ENCODE results near the gene SLC2A9.

SLC2A9 gene

DNA sequence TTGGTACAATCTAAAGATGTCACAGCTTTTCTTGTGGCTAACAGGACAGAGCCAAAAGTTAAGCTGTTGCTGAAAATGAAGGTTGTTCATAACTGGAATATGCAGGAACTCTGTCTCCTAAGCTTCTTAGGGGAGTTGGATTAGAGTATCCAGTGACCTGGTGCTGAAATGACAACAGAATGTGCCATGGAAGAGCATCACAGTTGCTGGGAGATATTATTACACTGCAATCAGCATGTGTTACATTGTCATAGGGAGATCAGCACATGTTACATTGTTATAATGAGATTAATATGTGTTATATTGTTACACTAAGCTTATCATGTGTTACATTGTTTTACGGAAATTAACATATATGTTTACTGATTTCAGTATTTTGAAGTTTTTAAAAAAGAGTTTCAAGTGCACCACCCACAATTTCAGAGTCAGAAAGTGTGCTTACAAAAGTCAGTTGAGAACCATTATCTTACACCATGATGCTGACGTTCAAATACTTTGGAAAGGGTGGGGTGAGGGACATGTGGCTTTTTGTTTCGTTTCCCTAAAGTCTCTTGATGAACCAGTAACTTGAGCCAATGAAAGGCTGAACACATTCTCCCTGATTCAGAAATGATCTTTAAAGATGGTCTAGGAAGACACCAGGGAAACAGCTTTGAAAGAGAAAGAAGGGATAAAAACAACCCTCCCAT is 126.5 kb downstream of the SLC2A9 start:
- no peak overlapping the region for H3K9ac ChIP-seq (ENCODE audit: low read depth, low read length)
- no peaks in the 10 kb centered on the region for H3K9me3 ChIP-seq (ENCODE audit: control insufficient read depth, insufficient read depth, low read length)
- H3K36me3 ChIP-seq (ENCODE audit: insufficient read depth, low read length), result no peaks in the 10 kb centered on the region
- peaks cover 5% of the 10 kb centered on the region; the same call in 1 of the 2 replicates for H3K4me1 ChIP-seq (ENCODE audit: insufficient read depth, low read length)

- Histone ChIP-seq H3K9ac (ENCODE audit: low read depth, low read length) (no peak overlapping the region), H3K36me3 (ENCODE audit: insufficient read depth, low read length) (no peaks in the 10 kb centered on the region), H3K9me3 (ENCODE audit: control insufficient read depth, insufficient read depth, low read length) (no peaks in the 10 kb centered on the region), H3K4me1 (ENCODE audit: insufficient read depth, low read length) (no peaks in the 10 kb centered on the region)
Measured at GRCh38 chr4:9893329-9894108, 127.8 kb downstream of the SLC2A9 start.

DNA sequence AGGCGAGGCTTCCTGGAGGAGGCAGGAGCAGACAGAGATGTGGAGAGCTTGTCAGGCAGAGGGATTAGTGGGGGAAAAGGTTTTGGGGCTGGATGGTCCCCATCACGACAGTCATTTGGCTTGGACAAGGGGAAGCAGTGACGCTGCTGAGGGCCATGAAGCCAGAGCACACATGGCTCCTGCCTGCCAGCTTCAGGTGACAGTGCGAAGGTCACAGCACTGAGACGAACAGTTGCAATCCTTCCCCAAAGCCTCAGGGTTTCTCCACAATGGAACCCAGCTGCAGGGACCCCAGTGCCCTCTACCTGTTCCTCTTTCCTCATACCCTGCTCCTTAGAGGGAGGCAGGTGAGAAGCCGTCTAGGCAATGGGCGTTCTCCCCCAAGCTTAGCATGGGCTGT is 129.6 kb downstream of the SLC2A9 start:
- H3K4me1 ChIP-seq (ENCODE audit: insufficient read depth, low read length), result no peaks in the 10 kb centered on the region
- H3K36me3 ChIP-seq (ENCODE audit: insufficient read depth, low read length), result no peaks in the 10 kb centered on the region
- H3K9me3 ChIP-seq (ENCODE audit: control insufficient read depth, insufficient read depth, low read length), result no peaks in the 10 kb centered on the region
- no peak overlapping the region for H3K9ac ChIP-seq (ENCODE audit: low read depth, low read length)

DNA sequence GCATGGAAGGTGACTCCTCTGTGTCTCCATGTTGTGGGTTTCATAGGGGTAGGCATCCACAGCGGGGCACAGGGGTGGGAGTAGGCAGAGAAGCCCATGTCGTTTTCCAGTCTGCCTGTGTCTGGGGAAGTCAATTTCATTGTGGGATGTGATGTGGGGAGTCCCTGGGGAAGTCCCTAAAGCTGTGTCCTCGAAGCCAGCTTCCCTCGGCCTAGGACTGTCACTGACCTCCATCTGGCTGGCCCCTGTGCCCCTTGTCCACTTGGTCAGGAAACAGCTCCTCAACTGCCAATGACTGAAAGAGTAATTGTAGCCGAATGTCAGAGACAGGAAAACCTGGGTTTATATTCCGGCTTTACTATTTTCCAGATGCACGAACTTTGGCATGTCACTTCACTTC is 130.2 kb downstream of the SLC2A9 start:
- Histone ChIP-seq H3K36me3 (ENCODE audit: insufficient read depth, low read length) (no peaks in the 10 kb centered on the region), H3K9ac (ENCODE audit: low read depth, low read length) (no peak overlapping the region), H3K4me1 (ENCODE audit: insufficient read depth, low read length) (no peaks in the 10 kb centered on the region), H3K9me3 (ENCODE audit: control insufficient read depth, insufficient read depth, low read length) (no peaks in the 10 kb centered on the region)

DNA sequence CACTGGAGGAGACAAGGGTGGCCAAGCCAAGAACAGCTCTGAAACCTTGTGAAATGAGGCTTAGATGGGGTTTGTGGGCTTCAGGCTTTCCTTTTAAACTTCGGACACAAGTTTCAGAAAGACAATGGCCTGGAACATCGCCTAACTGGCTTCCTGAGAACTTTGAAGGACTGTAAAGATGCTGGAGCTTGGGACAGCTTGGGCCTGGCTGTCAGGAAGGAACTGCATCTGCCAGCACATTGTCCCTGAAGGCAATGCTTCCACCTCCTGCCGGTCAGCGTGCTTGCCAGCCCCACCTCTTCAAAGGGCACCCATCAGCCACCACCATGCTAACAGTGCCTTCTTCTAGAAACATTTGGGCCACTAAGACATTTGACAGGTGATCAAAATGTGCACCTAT is 132.0 kb downstream of the SLC2A9 start:
- H3K36me3 ChIP-seq (ENCODE audit: insufficient read depth, low read length), result no peaks in the 10 kb centered on the region

DNA sequence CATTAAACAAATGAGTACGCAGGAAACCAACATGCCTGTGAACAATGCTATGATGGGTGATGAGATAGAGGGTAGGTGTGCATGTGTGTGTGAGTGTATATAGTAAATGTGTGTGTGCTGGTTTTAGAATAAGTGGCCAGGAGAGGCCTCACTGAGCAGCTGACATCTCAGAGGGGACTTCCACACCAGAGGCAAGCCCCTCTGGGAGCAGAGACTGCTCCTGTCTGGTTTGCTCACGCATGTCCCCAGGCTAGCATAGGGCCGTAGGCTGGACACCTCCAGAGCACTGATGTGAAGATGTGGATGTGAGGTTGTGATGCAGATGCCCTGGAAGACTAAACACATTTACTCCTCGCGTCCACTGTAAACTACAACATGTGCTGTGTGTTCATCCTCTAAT is 135.3 kb downstream of the SLC2A9 start:
- H3K36me3 ChIP-seq (ENCODE audit: insufficient read depth, low read length), result no peaks in the 10 kb centered on the region
- H3K9ac ChIP-seq (ENCODE audit: low read depth, low read length), result no peak overlapping the region
- H3K4me1 ChIP-seq (ENCODE audit: insufficient read depth, low read length), result 0 out of 2 replicates have a peak, but pooled peaks cover 4% of the 10 kb centered on the region

More for the DNA sequence above, 132.0 kb downstream of the SLC2A9 start:
- no peaks in the 10 kb centered on the region for H3K4me1 ChIP-seq (ENCODE audit: insufficient read depth, low read length)
- no peaks in the 10 kb centered on the region for H3K9me3 ChIP-seq (ENCODE audit: control insufficient read depth, insufficient read depth, low read length)
- no peak overlapping the region for H3K9ac ChIP-seq (ENCODE audit: low read depth, low read length)

DNA sequence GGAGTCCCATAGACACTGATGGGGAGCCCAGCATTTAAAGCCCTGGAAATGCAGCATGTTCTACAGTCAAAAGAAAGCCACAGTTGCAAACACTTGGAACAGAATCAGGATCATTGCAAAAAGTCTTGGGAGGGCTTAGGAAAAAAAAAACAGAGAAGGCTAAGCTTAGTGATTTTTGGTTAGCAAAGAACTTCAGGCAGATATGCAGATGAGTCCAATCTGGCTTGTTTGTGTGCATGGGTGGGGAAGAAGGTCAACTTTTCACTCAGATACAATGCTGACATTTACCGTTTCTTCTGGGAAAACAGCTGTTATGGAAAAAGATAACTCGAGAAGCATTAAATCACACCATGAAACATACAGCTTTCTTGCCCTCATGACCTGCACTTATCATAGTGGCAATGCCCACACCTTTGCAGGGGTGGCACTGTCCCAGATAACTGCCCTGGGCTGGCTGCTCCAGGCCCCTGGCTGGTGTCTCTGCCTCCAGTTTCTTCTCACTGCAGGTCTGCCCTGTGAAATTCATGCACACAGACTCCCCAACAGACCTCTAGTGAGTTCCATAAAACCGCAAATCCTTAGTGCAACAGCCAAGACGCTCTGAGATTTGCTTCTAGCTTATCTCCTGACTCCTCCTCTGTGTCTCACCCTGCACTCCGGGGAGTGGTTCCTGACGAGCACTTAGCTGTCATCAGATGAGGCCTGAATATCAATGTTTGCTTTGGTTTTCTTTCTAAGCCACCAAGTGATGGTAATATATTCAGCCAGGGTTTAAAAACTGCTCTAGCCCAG is 140.7 kb downstream of the SLC2A9 start:
- no peaks in the 10 kb centered on the region for H3K36me3 ChIP-seq (ENCODE audit: insufficient read depth, low read length)
- H3K9ac ChIP-seq (ENCODE audit: low read depth, low read length), result no peak overlapping the region
- H3K9me3 ChIP-seq (ENCODE audit: control insufficient read depth, insufficient read depth, low read length), result no peaks in the 10 kb centered on the region
- 0 out of 2 replicates have a peak, but pooled peaks cover 4% of the 10 kb centered on the region for H3K4me1 ChIP-seq (ENCODE audit: insufficient read depth, low read length)

More for the DNA sequence above, 135.3 kb downstream of the SLC2A9 start:
- no peaks in the 10 kb centered on the region for H3K9me3 ChIP-seq (ENCODE audit: control insufficient read depth, insufficient read depth, low read length)

DNA sequence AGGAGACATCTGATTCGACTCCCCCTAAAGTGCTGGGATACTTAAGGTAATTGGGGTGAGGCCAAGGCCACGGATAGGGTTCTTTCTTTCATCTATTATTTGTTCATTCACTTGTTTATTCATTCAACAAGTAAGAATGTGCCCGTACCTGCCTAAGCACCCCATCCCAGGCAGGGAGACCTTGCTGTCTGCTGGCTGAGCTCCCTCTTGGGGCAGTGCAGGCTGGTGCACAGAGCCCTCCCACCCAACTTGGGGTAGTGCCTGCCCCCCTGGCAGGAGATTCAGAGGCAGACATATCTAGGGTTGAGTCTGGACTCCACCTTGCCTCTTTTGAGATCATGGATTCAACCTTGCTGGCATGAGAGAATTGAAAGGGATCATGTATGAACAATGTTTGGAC is 144.2 kb downstream of the SLC2A9 start:
- H3K4me1 ChIP-seq (ENCODE audit: insufficient read depth, low read length), result 0 out of 2 replicates have a peak, but pooled peaks cover 4% of the 10 kb centered on the region
- no peaks in the 10 kb centered on the region for H3K36me3 ChIP-seq (ENCODE audit: insufficient read depth, low read length)
- no peak overlapping the region for H3K9ac ChIP-seq (ENCODE audit: low read depth, low read length)
- H3K9me3 ChIP-seq (ENCODE audit: control insufficient read depth, insufficient read depth, low read length), result no peaks in the 10 kb centered on the region

DNA sequence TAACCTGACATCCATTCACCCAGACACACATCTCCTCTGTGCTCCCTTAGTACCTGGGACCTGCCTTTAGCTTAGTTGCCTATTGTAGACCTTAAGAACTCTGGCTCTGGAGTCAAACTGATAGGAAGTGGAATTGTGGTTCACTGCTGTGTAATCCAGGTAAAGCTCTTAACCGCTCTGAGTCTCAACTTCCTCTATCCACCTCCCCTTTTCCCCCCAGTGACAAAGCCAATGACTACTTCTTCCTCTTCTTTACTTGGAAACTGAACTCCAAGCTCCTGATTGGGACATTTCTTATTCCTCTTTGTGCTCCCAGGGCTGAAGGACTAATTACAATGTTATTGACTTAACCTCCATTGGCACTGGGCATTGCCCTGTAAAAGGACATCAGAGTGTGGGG is 145.8 kb downstream of the SLC2A9 start:
- Histone ChIP-seq H3K9me3 (ENCODE audit: control insufficient read depth, insufficient read depth, low read length) (no peaks in the 10 kb centered on the region), H3K36me3 (ENCODE audit: insufficient read depth, low read length) (no peaks in the 10 kb centered on the region), H3K9ac (ENCODE audit: low read depth, low read length) (no peak overlapping the region), H3K4me1 (ENCODE audit: insufficient read depth, low read length) (no peaks in the 10 kb centered on the region)

DNA sequence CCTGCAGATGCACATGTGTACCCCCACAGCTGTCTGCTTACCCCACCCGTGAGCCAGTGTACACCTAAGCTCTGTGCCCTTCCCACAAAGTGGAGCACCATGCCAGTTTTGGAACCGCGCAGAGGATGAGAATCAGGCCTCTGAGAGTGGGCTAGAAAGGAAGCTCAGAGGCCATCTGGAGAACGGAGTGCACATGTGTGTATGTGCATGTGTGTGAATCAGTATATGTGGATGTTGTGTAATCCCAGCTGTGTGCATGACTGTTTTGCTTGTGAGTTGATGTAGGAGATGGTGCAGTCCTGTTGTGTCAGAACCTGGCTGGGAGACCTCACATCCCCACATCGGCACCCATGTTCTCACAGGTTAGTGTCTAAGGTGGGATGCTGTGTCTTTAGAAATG is 146.9 kb downstream of the SLC2A9 start:
- Histone ChIP-seq H3K9me3 (ENCODE audit: control insufficient read depth, insufficient read depth, low read length) (no peaks in the 10 kb centered on the region), H3K9ac (ENCODE audit: low read depth, low read length) (no peak overlapping the region), H3K36me3 (ENCODE audit: insufficient read depth, low read length) (no peaks in the 10 kb centered on the region), H3K4me1 (ENCODE audit: insufficient read depth, low read length) (no peaks in the 10 kb centered on the region)

GRCh38 chr4:9870165-9870790 is 151.0 kb downstream of the SLC2A9 start:
- H3K9ac ChIP-seq (ENCODE audit: low read depth, low read length), result no peak overlapping the region
- no peaks in the 10 kb centered on the region for H3K9me3 ChIP-seq (ENCODE audit: control insufficient read depth, insufficient read depth, low read length)
- no peaks in the 10 kb centered on the region for H3K36me3 ChIP-seq (ENCODE audit: insufficient read depth, low read length)
- H3K4me1 ChIP-seq (ENCODE audit: insufficient read depth, low read length), result no peaks in the 10 kb centered on the region

GRCh38 chr4:9867751-9868425 is 153.4 kb downstream of the SLC2A9 start:
- H3K9me3 ChIP-seq (ENCODE audit: control insufficient read depth, insufficient read depth, low read length), result no peaks in the 10 kb centered on the region
- no peaks in the 10 kb centered on the region for H3K36me3 ChIP-seq (ENCODE audit: insufficient read depth, low read length)
- no peaks in the 10 kb centered on the region for H3K4me1 ChIP-seq (ENCODE audit: insufficient read depth, low read length)
- H3K9ac ChIP-seq (ENCODE audit: low read depth, low read length), result no peak overlapping the region

- Histone ChIP-seq H3K36me3 (ENCODE audit: insufficient read depth, low read length) (no peaks in the 10 kb centered on the region), H3K4me1 (ENCODE audit: insufficient read depth, low read length) (no peaks in the 10 kb centered on the region), H3K9me3 (ENCODE audit: control insufficient read depth, insufficient read depth, low read length) (no peaks in the 10 kb centered on the region), H3K9ac (ENCODE audit: low read depth, low read length) (no peak overlapping the region)
Measured at GRCh38 chr4:9866931-9867330, 154.4 kb downstream of the SLC2A9 start.

- Histone ChIP-seq H3K9ac (ENCODE audit: low read depth, low read length) (no peak overlapping the region), H3K9me3 (ENCODE audit: control insufficient read depth, insufficient read depth, low read length) (no peaks in the 10 kb centered on the region), H3K4me1 (ENCODE audit: insufficient read depth, low read length) (no peaks in the 10 kb centered on the region), H3K36me3 (ENCODE audit: insufficient read depth, low read length) (no peaks in the 10 kb centered on the region)
Measured at GRCh38 chr4:9861561-9861960, 159.7 kb downstream of the SLC2A9 start.
